Neural cell (in vitro differentiated cells): Measurements from ENCODE around the gene DOP1B.

Source experiments
- CTCF ChIP-seq: fragments of 450-650 bp; IDR thresholded peaks from 2 replicates; pipeline ENCODE4 v1.5.1; 2014; ENCODE audit warnings: antibody characterized with exemption, mild to moderate bottlenecking, moderate library complexity; ENCODE audit not compliant: poor library complexity, severe bottlenecking
- EZH2 ChIP-seq: fragments of 200-600, 300-800 bp; shearing (Covaris generic), sonication (generic); IDR thresholded peaks from 2 replicates; pipeline ENCODE4 v1.6.1; 2014; ENCODE audit warnings: antibody characterized with exemption, low read length, borderline replicate concordance, mild to moderate bottlenecking; ENCODE audit not compliant: insufficient read depth, poor library complexity, severe bottlenecking

GRCh38 chr21:36171336-36171735 lies 14.7 kb downstream of the DOP1B start:
- no peak for TF ChIP-seq CTCF
- TF ChIP-seq EZH2, result no peak
